OCI-LY1 (cell line): ENCODE results near the gene PTBP2.

Source experiments
- H2AFZ ChIP-seq: fragments of 200-600 bp; sonication (generic), shearing (Covaris generic); 2 replicates; pipeline ENCODE4 v1.6.0; 2014; ENCODE audit warnings: antibody characterized with exemption, mild to moderate bottlenecking, low read length
- H3F3A ChIP-seq: fragments of 200-600 bp; sonication (generic), shearing (Covaris generic); 2 replicates; pipeline ENCODE4 v1.6.0; 2014; ENCODE audit warnings: mild to moderate bottlenecking, antibody characterized with exemption, low read length, moderate library complexity; ENCODE audit not compliant: insufficient read depth
- H3K27ac ChIP-seq: fragments of 200-600 bp; sonication (generic); 2 replicates; pipeline ENCODE4 v1.5.1; 2014; ENCODE audit warnings: low read length, mixed run types, mild to moderate bottlenecking, low read depth; ENCODE audit not compliant: poor library complexity, severe bottlenecking
- H3K27me3 ChIP-seq: fragments of 200-600 bp; sonication (generic); 2 replicates; pipeline ENCODE4 v1.6.0; 2014; ENCODE audit warnings: antibody characterized with exemption, mild to moderate bottlenecking, low read length, moderate library complexity; ENCODE audit not compliant: insufficient read depth
- H3K36me3 ChIP-seq: fragments of 200-600 bp; sonication (generic); 2 replicates; pipeline ENCODE4 v1.6.1; 2014; ENCODE audit warnings: mild to moderate bottlenecking, antibody characterized with exemption, low read length, moderate library complexity, mixed read lengths; ENCODE audit not compliant: insufficient read depth
- H3K4me1 ChIP-seq: fragments of 200-600 bp; sonication (generic); 2 replicates; pipeline ENCODE4 v1.5.1; 2014; ENCODE audit warnings: mild to moderate bottlenecking, low read length, moderate library complexity; ENCODE audit not compliant: insufficient read depth, severe bottlenecking
- H3K4me2 ChIP-seq: fragments of 200-600 bp; sonication (generic), shearing (Covaris generic); 2 replicates; pipeline ENCODE4 v1.6.1; 2014; ENCODE audit warnings: low read length
- H3K4me3 ChIP-seq: fragments of 200-600 bp; sonication (generic); 2 replicates; pipeline ENCODE4 v1.5.1; 2014; ENCODE audit warnings: low read length, low read depth, mild to moderate bottlenecking, mixed read lengths; ENCODE audit not compliant: poor library complexity, severe bottlenecking
- H3K79me2 ChIP-seq: fragments of 200-600 bp; shearing (Covaris generic); 2 replicates; pipeline ENCODE4 v1.6.1; 2016; ENCODE audit warnings: mixed run types, low read length, mixed read lengths; ENCODE audit not compliant: insufficient read depth
- H3K9ac ChIP-seq: fragments of 200-600 bp; sonication (generic), shearing (Covaris generic); 2 replicates; pipeline ENCODE4 v1.6.1; 2014; ENCODE audit warnings: mild to moderate bottlenecking, low read length, mixed read lengths
- H3K9me2 ChIP-seq: fragments of 200-600 bp; sonication (generic), shearing (Covaris generic); 2 replicates; pipeline ENCODE4 v1.6.1; 2014; ENCODE audit warnings: low read depth, mild to moderate bottlenecking, low read length, mixed read lengths
- H3K9me3 ChIP-seq: fragments of 200-600 bp; shearing (Covaris generic); 2 replicates; pipeline ENCODE4 v1.6.1; 2014; ENCODE audit warnings: low read length, mixed read lengths
- H4K20me1 ChIP-seq: fragments of 200-600 bp; sonication (generic), shearing (Covaris generic); 2 replicates; pipeline ENCODE4 v1.6.0; 2016; ENCODE audit warnings: mild to moderate bottlenecking, low read length; ENCODE audit not compliant: insufficient read depth
- CTCF ChIP-seq: fragments of 200-600 bp; sonication (generic), shearing (Covaris generic); IDR thresholded peaks from 2 replicates; pipeline ENCODE4 v1.5.1; 2017; ENCODE audit warnings: mild to moderate bottlenecking, antibody characterized with exemption, low read length, moderate library complexity, mixed read lengths
- EZH2 ChIP-seq: fragments of 200-600 bp; sonication (generic), shearing (Covaris generic); IDR thresholded peaks from 2 replicates; pipeline ENCODE4 v1.8.0; 2017; ENCODE audit warnings: borderline replicate concordance, mixed run types, mild to moderate bottlenecking, antibody characterized with exemption, low read length, moderate library complexity, mixed read lengths

Gene PTBP2

DNA sequence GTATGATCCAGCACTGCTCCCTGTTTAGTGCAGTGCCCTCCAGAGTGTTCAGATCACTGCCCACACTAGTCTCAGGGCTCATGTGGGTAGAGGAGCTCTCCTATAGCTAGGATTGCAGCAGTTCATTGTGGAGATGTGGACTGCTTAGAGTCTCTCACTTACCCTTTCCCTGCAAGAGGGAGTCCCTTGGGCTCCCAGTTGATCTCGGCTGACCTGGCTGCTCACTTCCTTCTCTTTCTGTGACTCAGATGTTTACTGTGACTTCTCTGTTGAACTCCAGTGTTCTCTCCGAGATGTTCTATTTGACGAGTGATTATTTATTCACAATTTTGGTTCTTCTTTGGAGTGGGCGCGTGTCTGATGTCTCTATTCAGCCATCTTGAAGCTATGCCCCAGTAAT lies 141.9 kb downstream of the PTBP2 start:
- Histone ChIP-seq H3K9me2 (no peaks in the 10 kb centered on the region), H2AFZ (no peak overlapping the region), H3K4me3 (no peak overlapping the region), H3K27me3 (no peaks in the 10 kb centered on the region), H3K4me1 (no peaks in the 10 kb centered on the region), H4K20me1 (no peaks in the 10 kb centered on the region), H3K36me3 (no peaks in the 10 kb centered on the region), H3K79me2 (no peaks in the 10 kb centered on the region), H3K27ac (no peak overlapping the region), H3F3A (no peaks in the 10 kb centered on the region), H3K9ac (no peak overlapping the region), H3K9me3 (no peaks in the 10 kb centered on the region), H3K4me2 (no peak overlapping the region)
- TF ChIP-seq CTCF: no peak
- TF ChIP-seq EZH2: no peak
